ENCODE data around the gene CCDC197.
A peak's percentile ranks its signal among the peaks of the same experiment; 100 is the strongest.

CCDC197 gene

GRCh38 chr14:93962701-93963601 is 34.1 kb upstream of the CCDC197 start:
- no peak overlapping the region for H3K4me3 ChIP-seq (ENCODE audit: control insufficient read depth, low read depth, low read length)
- DNase-seq (ENCODE audit: low read depth), result no peak
- TF ChIP-seq CTCF (IDR thresholded peaks at IDR 0.05; ENCODE audit: control insufficient read depth, insufficient read depth, low read depth, low read length, missing control alignments), result no peak

GRCh38 chr14:93963692-93964091 is 33.4 kb upstream of the CCDC197 start:
- DNase-seq (ENCODE audit: low read depth), result no peak
- no peak for TF ChIP-seq CTCF (IDR thresholded peaks at IDR 0.05; ENCODE audit: control insufficient read depth, insufficient read depth, low read depth, low read length, missing control alignments)
- H3K4me3 ChIP-seq (ENCODE audit: control insufficient read depth, low read depth, low read length), result no peak overlapping the region

GRCh38 chr14:93964281-93964680 is 32.8 kb upstream of the CCDC197 start:
- H3K4me3 ChIP-seq (ENCODE audit: control insufficient read depth, low read depth, low read length), result no peak overlapping the region
- DNase-seq (ENCODE audit: low read depth), result no peak
- no peak for TF ChIP-seq CTCF (IDR thresholded peaks at IDR 0.05; ENCODE audit: control insufficient read depth, insufficient read depth, low read depth, low read length, missing control alignments)

GRCh38 chr14:93964820-93965286 is 32.2 kb upstream of the CCDC197 start:
- no peak for TF ChIP-seq CTCF (IDR thresholded peaks at IDR 0.05; ENCODE audit: control insufficient read depth, insufficient read depth, low read depth, low read length, missing control alignments)
- H3K4me3 ChIP-seq (ENCODE audit: control insufficient read depth, low read depth, low read length), result no peak overlapping the region
- no peak for DNase-seq (ENCODE audit: low read depth)

- DNase-seq (ENCODE audit: low read depth), result peak; percentile 88
- TF ChIP-seq CTCF (IDR thresholded peaks at IDR 0.05; ENCODE audit: control insufficient read depth, insufficient read depth, low read depth, low read length, missing control alignments), result no peak
- no peak overlapping the region for H3K4me3 ChIP-seq (ENCODE audit: control insufficient read depth, low read depth, low read length)
These were observed 31.7 kb upstream of the CCDC197 start for GRCh38 chr14:93965287-93965821.

- no peak for DNase-seq (ENCODE audit: low read depth)
- no peak for TF ChIP-seq CTCF (IDR thresholded peaks at IDR 0.05; ENCODE audit: control insufficient read depth, insufficient read depth, low read depth, low read length, missing control alignments)
- no peak overlapping the region for H3K4me3 ChIP-seq (ENCODE audit: control insufficient read depth, low read depth, low read length)
These were observed 31.1 kb upstream of the CCDC197 start for GRCh38 chr14:93965946-93966474.
